Right cardiac atrium (tissue), 5 donors: ENCODE results near the gene SEPTIN12. TPM values are rescaled to one million over a fixed set of nuclear protein-coding genes. Genes with fewer than 3 reads are reported as not detected.
A peak's percentile ranks its signal among the peaks of the same experiment; 100 is the strongest.

Source experiments
- ATAC-seq, 2 donors: fragments of 200-7000 bp; cut with Tn5 transposase; one replicate each; pipeline versions ENCODE4 v1.8.0 to v1.9.1; 2020; ENCODE audit warnings: moderate library complexity in 2 of 2, mild to moderate bottlenecking in 1 of 2
- DNase-seq, 3 donors: peaks; one replicate each; pipeline ENCODE4 v3.0.0-alpha.2; 2020
- H3K27ac ChIP-seq: one replicate; pipeline ENCODE4 v1.5.1; 2013; ENCODE audit warnings: mild to moderate bottlenecking, low read length, control low read depth, moderate library complexity
- H3K27me3 ChIP-seq: one replicate; pipeline ENCODE4 v1.6.1; 2013; ENCODE audit not compliant: control insufficient read depth, insufficient read depth
- H3K4me1 ChIP-seq: one replicate; pipeline ENCODE4 v1.6.1; 2013; ENCODE audit warnings: low read length; ENCODE audit not compliant: control insufficient read depth, insufficient read depth
- H3K4me3 ChIP-seq: one replicate; pipeline ENCODE4 v1.5.1; 2013; ENCODE audit warnings: low read length, control low read depth
- H3K9me3 ChIP-seq: one replicate; pipeline ENCODE4 v1.6.1; 2013; ENCODE audit warnings: low read length; ENCODE audit not compliant: control insufficient read depth
- WGBS: extraction: QIAGEN DNeasy Blood & Tissue Kit; methylation state at CpG from one replicate; pipeline ENCODE4 v1.1.7; 2013; 5-methylcytosine and 5-hydroxymethylcytosine counted together
- intact Hi-C, 4 donors: fragments of 100-400 bp; cut with DNase I; formaldehyde crosslinking; loops; one replicate each; pipeline versions ENCODE4 v1.11.0 to v1.14.0; 2022 to 2023
- polyA plus RNA-seq: library from polyadenylated mRNA; stranded (reverse); fragments of 200-250 nt; gene quantifications from one replicate; pipeline ENCODE4 v1.2.3, GENCODE V29; 2013
- total RNA-seq, 4 donors: library from RNA; stranded (reverse); fragmentation: NEBNext Ultra II Directional; extraction: Animal tissue kit (Norgen Biotek cat#: 25700); gene quantifications; one replicate each; pipeline ENCODE4 v1.2.1, GENCODE V29; 2021
- donor health status: healthy with polysubstance abuse.
- donor health status: DM: no; HTN: yes; CAD: no.
- donor health status: DM: no; HTN: no; CAD: no.
- donor health status: DM: no; HTN: yes; CAD: no; lungs with severe emphysema.
- donor health status: DM: yes; HTN: yes; CAD: no.

SEPTIN12 gene
- total and polyA plus RNA-seq, 5 donors, result 0.64 TPM; not detected in 4

DNA sequence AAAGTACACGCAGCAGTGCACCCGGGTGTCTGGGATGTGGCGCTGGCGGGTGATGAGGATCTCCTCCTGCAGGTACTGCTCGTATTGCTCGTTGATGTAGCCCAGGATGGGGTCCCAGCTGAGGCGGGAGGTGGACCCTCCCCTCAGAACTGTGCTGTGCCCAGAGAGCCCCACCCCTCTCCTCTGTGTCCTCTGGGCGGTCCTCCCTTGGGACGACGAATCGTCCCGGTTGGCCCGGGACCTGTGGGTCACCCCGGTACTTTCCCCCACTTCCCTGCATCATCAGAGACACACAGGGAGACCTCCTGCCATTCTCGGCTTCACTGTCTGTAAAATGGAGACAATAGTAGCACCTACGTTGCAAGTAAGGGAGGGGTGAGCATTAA is 4.2 kb downstream of the SEPTIN12 start:
- DNase-seq (no peak), ATAC-seq (no peak)
- WGBS, result 71% methylated on average over 16 of the region's 16 CpGs
- Histone ChIP-seq H3K9me3 (no peaks in the 10 kb centered on the region), H3K27me3 (no peaks in the 10 kb centered on the region), H3K4me1 (no peaks in the 10 kb centered on the region), H3K27ac (no peak overlapping the region), H3K4me3 (no peak overlapping the region)
- intact Hi-C loops, result no loop called here

DNA sequence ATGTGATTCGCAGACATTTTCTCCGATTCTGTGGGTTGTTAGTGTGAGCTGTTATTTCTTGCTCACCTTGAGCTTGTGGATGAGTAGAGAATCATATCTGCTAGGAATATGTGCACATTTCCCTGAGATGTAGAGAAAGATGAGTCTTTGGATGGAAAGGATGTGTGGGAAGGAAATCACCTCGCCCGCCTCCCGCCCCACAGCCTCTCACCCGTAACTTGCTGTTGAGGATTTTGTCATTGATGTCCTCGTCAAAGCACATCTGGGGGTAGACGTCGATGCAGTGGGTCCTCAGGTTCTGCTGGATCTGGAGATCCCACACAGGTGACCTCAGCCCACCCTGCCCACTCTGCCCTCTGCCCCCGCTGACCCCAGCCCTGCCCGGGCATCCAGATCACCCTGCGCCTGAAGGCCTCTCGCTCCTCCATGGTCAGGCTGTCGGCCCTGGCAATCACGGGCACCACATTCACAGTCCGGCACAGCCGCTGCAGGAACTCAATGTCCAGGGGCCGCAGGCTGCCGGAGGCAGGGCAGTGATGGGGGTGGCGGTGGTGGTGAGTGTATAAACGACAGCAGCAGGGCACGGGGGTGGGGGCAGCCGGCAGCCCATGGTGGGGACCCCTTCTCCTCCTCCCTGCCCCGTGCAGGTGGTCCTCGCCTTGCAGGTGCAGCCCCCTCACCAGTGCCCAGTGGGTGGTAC is 4.7 kb downstream of the SEPTIN12 start:
- no peak for ATAC-seq
- H3K4me3 ChIP-seq, result no peak overlapping the region
- no peaks in the 10 kb centered on the region for H3K27me3 ChIP-seq
- intact Hi-C loops, result no loop called here
- H3K27ac ChIP-seq, result no peak overlapping the region
- no peaks in the 10 kb centered on the region for H3K9me3 ChIP-seq
- DNase-seq, result no peak
- WGBS, result 86% methylated on average over 25 of the region's 25 CpGs
- H3K4me1 ChIP-seq, result no peaks in the 10 kb centered on the region

DNA sequence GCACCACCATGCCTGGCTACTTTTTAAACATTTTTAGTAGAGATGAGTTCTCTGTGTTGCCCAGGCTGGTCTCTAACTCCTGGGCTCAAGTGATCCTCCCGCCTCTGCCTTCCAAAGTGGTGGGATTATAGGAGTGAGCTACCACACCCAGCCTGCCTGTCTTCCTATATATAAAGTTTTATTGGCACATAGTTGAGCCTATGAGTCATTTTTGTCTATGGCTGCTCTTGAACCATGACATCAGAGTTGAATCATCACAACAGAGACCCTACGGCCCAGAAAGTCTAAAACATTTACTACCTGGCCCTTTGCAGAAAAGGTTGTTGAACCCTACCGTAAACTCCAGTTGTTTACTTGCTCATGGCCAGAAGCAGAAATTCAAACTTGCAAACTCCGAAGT is 7.9 kb downstream of the SEPTIN12 start:
- H3K9me3 ChIP-seq, result no peaks in the 10 kb centered on the region
- DNase-seq (no peak), ATAC-seq (no peak)
- H3K4me3 ChIP-seq, result no peak overlapping the region
- no peaks in the 10 kb centered on the region for H3K4me1 ChIP-seq
- H3K27ac ChIP-seq, result no peak overlapping the region
- WGBS, result 81% methylated on average over 4 of the region's 4 CpGs
- intact Hi-C loops, result no loop called here
- H3K27me3 ChIP-seq, result no peaks in the 10 kb centered on the region

DNA sequence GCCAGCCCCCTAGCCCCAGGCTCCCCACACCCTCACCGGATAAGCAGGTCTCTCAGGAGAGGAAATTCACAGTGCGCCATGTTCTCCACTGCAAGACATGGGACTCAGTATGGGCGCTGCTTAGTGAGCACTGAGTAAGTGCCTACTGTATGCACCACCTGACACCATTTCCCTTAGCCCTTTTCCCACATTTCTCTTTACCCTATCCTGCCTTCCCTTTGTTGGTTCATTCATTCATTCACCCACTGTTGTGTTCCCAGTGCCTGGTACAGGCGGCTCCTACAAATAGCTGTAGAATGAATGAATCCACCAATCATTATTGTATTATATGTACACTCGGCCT is 10.1 kb downstream of the SEPTIN12 start:
- intact Hi-C loops, result no loop called here
- whole genome bisulfite sequencing, result 85% methylated on average over 5 of the region's 5 CpGs
- Histone ChIP-seq H3K4me1 (no peaks in the 10 kb centered on the region), H3K27me3 (no peaks in the 10 kb centered on the region), H3K4me3 (no peak overlapping the region), H3K9me3 (no peaks in the 10 kb centered on the region), H3K27ac (no peak overlapping the region)
- no peak for ATAC-seq
- DNase-seq, result no peak

DNA sequence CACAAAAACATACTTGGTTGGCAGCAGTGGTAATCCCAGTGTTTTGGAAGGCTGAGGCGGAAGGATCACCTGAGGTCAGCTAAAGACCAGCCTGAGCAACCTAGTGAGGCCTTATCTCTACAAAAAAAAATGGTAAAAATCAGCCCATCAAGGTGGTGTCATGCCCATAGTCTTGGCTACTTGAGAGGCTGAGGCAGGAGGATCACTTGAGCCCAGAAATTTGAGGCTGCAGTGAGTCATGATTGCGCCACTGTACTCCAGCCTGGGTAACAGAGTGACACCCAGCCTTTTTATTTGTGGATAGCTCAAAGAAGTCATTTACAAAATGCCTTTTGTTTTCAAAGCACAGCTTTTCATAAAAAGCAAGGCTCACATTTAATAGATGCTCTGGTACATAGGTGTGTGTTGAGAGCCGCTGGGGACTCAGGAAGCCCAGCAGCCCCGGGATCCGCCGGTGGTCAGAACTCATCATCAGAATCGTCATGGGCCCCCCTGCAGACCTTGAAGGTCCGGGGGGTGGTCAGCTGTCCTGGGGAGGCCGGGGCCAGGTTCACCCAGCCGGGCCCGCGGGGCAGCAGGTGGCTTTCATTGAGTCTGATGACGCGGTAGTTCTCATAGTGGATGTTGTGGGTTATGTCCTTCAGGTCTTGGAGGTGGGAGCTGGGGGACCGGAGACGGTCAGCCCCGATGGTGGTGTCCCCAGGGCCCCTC is 10.7 kb downstream of the SEPTIN12 start:
- Histone ChIP-seq H3K27me3 (no peaks in the 10 kb centered on the region), H3K9me3 (no peaks in the 10 kb centered on the region), H3K4me3 (no peak overlapping the region), H3K27ac (no peak overlapping the region), H3K4me1 (no peaks in the 10 kb centered on the region)
- DNase-seq (no peak), ATAC-seq (no peak)
- WGBS, result 86% methylated on average over 17 of the region's 17 CpGs
- intact Hi-C loops, result no loop called here

DNA sequence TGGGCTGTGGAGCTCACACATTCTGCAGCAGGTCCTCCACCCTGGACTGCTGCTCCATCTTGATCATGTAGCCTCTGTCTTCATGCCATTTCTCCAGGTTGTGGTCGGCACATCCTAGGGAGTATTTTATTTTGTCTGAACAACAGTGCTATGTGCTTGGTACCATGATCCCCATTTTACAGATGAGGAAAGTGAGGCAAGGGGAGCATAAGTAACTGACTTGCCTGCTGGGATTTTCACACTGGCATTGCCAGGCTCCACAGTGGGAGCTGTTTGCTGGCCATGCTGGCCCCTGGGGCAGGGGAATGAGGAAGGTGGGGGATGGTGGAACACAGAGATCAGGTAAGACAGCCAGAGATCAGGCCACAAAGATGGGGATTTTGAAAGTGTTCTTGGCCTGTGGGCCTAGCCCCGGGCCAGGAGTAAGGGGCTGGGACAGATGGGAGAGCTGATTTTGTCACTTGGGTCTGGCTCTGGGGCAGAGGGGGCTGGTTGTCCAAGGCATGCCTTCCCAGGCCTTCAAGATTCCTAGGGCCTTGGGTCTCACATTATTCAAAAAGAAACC is 11.9 kb downstream of the SEPTIN12 start:
- no peak for ATAC-seq
- H3K27ac ChIP-seq, result no peak overlapping the region
- H3K27me3 ChIP-seq, result no peaks in the 10 kb centered on the region
- WGBS, result 90% methylated on average over 2 of the region's 2 CpGs
- no peak for DNase-seq
- no peak overlapping the region for H3K4me3 ChIP-seq
- H3K9me3 ChIP-seq, result no peaks in the 10 kb centered on the region
- no peaks in the 10 kb centered on the region for H3K4me1 ChIP-seq
- intact Hi-C loops, result no loop called here

DNA sequence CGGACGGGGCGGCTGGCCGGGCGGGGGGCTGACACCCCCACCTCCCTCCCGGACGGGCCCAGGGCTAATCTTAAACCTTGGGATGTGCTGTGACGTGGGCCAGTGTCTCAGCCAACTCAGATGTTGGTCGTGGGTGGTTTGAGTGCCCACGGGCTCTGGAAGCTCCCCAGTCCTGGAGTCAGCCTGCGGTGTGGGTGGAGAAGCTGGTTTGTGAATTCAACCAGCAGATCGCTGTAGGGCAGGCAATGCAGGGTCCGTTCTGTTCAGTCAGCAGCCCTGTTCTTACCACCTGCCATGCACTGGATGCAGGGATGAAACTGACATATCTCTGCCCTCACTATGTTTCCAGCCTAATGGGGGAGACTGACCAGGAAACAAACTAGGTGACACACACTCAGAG is 13.1 kb downstream of the SEPTIN12 start:
- ATAC-seq, result no peak
- DNase-seq, result peak in 1 of 3 donors; percentile 19
- Histone ChIP-seq H3K27me3 (no peaks in the 10 kb centered on the region), H3K27ac (no peak overlapping the region), H3K4me3 (no peak overlapping the region), H3K4me1 (no peaks in the 10 kb centered on the region), H3K9me3 (no peaks in the 10 kb centered on the region)
- intact Hi-C loops, result no loop called here
- WGBS, result 84% methylated on average over 13 of the region's 13 CpGs

DNA sequence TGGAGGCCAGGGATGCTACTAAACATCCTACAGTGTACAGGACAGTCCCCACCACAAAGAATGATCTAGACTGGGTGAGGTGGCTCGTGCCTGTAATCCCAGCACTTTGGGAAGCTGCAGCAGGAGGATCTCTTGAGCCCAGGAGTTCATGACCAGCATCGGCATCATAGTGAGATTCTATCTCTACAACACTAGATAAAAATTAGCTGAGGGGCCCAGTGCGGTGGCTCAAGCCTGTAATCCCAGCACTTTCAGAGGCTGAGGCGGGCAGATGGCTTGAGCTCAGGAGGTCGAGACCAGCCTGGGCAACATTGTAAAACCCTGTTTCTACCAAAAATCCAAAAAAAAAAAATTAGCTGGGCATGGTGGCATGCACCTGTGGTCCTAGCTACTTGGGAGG is 15.8 kb downstream of the SEPTIN12 start:
- Histone ChIP-seq H3K4me3 (no peak overlapping the region), H3K4me1 (no peaks in the 10 kb centered on the region), H3K9me3 (no peaks in the 10 kb centered on the region), H3K27ac (no peak overlapping the region), H3K27me3 (no peaks in the 10 kb centered on the region)
- DNase-seq (peak in 1 of 3 donors; percentile 10), ATAC-seq (no peak)
- intact Hi-C loops, result no loop called here
- WGBS, result 76% methylated on average over 5 of the region's 5 CpGs

DNA sequence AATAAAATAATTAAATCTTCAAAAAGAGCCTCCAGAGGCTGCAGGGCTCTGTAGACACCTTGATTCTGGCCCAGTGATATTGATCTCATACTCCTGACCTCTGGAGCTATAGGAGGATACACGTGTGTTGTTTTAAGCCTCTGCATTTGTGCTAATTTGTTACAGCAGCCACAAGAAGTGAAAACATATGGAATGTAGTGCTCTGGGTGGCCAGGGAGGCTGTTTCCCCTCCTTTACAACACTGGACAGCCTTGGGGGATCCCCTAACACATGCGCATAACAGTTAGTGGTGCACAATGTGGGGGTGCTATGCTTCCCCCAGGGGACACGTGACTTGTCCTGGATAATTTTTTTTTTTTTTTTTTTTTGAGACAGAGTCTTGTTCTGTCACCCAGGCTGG is 16.5 kb downstream of the SEPTIN12 start:
- no peak overlapping the region for H3K27ac ChIP-seq
- H3K4me3 ChIP-seq, result no peak overlapping the region
- WGBS, result 62% methylated on average over 3 of the region's 3 CpGs
- no peaks in the 10 kb centered on the region for H3K27me3 ChIP-seq
- ATAC-seq, result no peak
- peak in 1 of 3 donors; percentile 16 for DNase-seq
- H3K4me1 ChIP-seq, result no peaks in the 10 kb centered on the region
- intact Hi-C loops, result no loop called here
- H3K9me3 ChIP-seq, result no peaks in the 10 kb centered on the region

DNA sequence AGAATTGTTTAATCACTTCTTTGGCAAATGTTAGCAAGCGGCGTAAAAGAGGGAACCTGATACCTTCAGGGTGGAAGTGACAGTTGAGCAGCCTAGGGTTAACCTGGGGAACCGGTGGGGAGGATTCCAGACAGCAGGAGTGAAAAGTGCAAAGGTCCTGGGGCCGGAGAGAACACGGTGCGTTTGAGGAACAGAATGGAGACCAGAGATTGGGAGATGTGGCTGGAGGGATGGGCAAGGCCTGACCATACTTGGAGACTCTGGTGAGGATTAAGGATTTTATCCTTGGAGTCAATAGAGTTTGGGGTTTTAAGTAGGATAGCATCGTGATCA is 18.9 kb downstream of the SEPTIN12 start:
- WGBS, result 57% methylated on average over 7 of the region's 7 CpGs
- Histone ChIP-seq H3K9me3 (no peaks in the 10 kb centered on the region), H3K4me1 (peaks cover 2% of the 10 kb centered on the region), H3K27me3 (no peaks in the 10 kb centered on the region), H3K4me3 (no peak overlapping the region), H3K27ac (no peak overlapping the region)
- ATAC-seq (no peak), DNase-seq (no peak)
- intact Hi-C loops, result no loop called here

DNA sequence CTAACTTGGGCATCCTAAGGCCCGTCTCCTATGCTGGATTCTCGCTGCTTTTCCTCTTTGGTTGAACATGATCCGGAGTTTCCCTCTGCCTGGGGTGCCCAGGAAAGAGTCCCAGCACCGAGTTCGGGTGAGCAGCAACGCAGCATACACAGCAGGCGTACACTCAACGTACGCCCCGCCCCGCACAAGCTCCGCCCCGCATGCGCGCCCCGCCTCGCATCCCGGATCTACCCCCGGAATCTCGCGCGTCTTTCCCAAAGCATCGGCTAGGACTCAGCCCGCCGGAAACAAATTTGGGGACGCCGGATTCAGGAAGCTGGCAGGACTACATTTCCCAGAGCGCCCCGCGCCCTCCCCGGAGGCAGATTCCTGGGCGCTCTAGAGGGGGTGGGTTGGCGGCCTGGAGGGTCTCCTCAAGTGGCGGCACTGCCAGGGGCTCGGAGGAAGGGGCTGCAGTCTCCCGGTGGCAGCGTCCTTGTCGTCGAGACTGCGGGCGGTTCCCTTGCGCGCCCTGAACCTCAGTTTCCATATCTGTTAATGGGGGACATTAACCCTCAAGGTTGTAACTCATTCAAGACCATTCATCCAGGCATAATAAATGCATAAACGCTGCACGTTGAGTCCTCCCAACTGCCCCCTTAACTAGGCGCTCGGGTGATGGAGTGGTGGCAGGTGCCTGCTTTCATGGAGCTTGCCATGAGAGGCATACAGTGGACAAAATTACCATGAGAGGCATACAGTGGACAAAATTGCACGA is 19.4 kb downstream of the SEPTIN12 start:
- H3K9me3 ChIP-seq, result no peaks in the 10 kb centered on the region
- 4% methylated on average over 48 of the region's 48 CpGs for WGBS
- intact Hi-C loops, result no loop called here

More for the DNA sequence above, 19.4 kb downstream of the SEPTIN12 start:
- peak; percentile 97 to 99 (median 98) for DNase-seq
- no peaks in the 10 kb centered on the region for H3K27me3 ChIP-seq
- peak; percentile 94 to 96 for ATAC-seq
- peak overlapping the region; percentile 80 for H3K4me3 ChIP-seq
- peak overlapping the region; percentile 92 for H3K27ac ChIP-seq
- peaks cover 2% of the 10 kb centered on the region for H3K4me1 ChIP-seq
